ENCODE results near the gene GBX1.
A peak's percentile ranks its signal among the peaks of the same experiment; 100 is the strongest.

The GBX1 gene

DNA sequence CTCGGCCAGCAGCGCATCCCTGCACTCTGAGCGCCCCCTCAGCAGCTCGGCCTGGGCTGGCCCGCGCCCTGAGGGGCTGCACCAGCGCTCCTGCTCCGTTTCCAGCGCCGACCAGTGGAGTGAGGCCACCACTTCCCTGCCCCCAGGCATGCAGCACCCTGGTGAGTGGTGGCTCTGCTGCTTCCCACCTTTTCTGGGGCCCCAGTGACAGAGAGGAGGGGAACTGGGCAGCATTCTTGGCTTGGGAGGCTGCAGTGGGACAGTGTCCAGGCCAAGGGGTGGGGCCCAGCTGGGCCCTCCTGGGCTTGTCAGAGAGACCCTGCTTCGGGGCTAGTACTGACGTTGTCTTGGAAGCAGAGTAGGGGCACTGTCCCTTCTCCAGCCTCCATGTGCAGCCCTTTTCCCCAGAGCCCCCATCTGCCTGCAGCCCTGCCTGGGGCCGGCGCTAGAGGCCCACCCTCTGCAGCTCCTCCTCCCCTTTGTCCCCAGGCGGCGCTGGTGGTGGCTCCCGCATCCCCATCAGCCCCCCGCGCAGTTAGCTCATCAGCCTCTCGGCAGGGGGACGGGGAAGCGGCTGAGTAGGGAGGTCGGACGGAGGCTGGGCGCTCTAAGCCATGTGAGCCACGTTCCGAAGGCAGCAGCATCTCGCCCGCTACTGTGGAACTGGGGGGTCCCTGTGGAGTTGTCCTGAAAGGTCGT, 29.2 kb downstream of the GBX1 start:
- H3K4me1 Mint-ChIP-seq: peaks cover 23% of the 10 kb centered on the region

DNA sequence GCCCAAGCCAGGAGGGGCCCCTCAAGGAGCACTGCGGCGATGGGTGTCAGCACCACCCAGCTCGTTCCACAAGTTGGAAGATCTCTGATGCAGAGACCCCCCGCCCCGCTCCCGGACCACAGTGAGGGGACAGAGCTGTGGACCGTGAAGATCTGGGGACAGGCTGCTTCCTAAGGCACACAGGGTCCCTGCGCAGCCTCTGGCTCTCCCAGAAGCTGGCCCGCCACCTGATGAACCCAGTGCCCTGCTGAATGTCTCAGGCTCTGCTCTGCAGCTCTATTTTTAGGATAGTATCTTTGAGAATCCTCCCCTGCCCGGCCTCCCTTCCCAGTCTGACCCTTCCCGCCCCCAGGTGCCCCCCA, 29.7 kb downstream of the GBX1 start:
- Mint-ChIP-seq H3K4me1 (peaks cover 24% of the 10 kb centered on the region), H3K27ac (no peak overlapping the region), H3K36me3 (ENCODE audit: low read depth) (peaks cover 49% of the 10 kb centered on the region), H3K9me3 (no peaks in the 10 kb centered on the region), H3K4me3 (no peak overlapping the region), H3K27me3 (ENCODE audit: low read depth) (no peaks in the 10 kb centered on the region)
- TF ChIP-seq, protein P1, sequence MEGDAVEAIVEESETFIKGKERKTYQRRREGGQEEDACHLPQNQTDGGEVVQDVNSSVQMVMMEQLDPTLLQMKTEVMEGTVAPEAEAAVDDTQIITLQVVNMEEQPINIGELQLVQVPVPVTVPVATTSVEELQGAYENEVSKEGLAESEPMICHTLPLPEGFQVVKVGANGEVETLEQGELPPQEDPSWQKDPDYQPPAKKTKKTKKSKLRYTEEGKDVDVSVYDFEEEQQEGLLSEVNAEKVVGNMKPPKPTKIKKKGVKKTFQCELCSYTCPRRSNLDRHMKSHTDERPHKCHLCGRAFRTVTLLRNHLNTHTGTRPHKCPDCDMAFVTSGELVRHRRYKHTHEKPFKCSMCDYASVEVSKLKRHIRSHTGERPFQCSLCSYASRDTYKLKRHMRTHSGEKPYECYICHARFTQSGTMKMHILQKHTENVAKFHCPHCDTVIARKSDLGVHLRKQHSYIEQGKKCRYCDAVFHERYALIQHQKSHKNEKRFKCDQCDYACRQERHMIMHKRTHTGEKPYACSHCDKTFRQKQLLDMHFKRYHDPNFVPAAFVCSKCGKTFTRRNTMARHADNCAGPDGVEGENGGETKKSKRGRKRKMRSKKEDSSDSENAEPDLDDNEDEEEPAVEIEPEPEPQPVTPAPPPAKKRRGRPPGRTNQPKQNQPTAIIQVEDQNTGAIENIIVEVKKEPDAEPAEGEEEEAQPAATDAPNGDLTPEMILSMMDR (IDR thresholded peaks at IDR 0.05; ENCODE audit: unreplicated experiment in 3 of 3): no peak

More for the DNA sequence above, 29.2 kb downstream of the GBX1 start:
- Mint-ChIP-seq H3K9me3 (no peaks in the 10 kb centered on the region), H3K27me3 (ENCODE audit: low read depth) (no peaks in the 10 kb centered on the region), H3K27ac (no peak overlapping the region), H3K36me3 (ENCODE audit: low read depth) (peaks cover 49% of the 10 kb centered on the region), H3K4me3 (no peak overlapping the region)
- TF ChIP-seq, protein P1 (IDR thresholded peaks at IDR 0.05; ENCODE audit: unreplicated experiment in 3 of 3): no peak

DNA sequence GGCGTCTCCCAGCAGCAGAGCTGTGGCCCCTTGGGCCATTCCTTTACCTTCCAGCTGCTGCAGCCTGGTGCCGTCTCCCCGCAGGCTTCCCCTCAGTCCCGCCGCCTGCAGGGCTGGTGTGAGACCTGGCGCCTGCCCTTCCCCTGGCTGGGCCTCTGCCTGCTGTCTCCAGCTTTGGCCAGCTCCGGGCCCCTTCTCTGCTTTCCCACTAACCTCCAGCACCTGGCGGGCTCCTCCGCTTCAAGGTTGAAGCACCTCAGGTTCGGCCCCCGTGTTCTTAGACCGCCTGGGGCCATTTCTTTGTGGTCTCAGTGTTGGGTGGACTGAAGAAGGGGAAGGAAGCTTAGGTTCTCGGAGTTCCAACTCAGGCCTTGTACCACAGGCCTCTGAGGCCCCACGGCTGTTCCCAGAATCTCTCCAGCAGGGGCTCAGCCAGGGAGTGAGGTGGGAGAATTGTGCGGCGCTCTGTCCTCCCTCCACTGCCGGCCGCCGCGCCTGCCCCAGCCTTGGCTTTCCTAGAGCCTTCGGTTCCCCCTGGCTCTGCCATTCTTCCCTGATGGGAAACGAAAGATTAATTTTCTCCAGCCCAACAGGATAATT, 30.3 kb downstream of the GBX1 start:
- Mint-ChIP-seq H3K9me3 (no peaks in the 10 kb centered on the region), H3K36me3 (ENCODE audit: low read depth) (peaks cover 49% of the 10 kb centered on the region)

DNA sequence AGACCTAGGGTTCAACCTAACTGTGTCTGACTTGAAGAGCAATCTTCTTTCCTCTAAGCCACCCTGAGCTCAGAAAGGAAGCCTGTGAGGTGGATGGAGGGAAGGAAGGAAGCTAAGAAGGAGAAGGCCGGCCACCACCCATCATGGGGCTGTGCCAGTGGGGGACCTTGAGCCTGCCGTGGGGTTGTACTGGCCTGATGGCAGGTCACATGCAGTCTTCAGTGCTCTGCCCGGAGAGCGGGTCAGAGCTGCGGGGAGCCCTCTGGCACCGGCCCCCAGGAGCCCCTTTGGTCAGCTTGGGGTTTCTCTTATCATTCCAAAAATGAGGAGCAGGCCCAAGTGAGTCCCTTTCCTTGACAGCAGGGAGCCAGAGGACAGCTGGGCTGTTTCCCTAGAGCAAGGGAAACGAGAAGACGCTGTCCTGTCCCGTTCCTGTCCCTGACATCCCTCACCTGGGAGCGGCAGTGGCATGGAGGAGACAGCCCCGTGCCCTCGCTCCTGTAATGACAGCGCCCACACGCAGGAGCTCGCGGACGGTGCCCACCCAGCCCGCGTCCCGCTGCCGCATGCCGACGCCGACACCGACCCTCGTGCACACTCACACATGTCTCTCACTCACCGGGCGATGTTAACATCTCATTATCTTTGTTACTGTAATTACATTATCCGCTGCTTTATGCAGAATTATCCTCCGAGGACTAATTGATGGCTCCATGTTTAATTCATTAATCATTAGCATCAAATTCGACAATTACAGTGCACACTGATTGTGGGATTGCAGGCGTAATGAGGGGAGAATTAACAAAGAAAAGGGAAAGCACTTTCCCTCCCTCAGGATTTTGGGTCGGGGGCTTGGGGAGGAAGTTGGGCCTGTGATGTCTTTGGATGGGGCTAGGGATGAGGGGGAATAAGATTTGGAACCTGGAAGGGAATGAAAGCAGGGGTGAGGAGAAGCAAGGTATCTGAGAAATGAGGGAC, 31.3 kb downstream of the GBX1 start:
- no peaks in the 10 kb centered on the region for H3K9me3 Mint-ChIP-seq
- TF ChIP-seq, protein P1 (IDR thresholded peaks at IDR 0.05; ENCODE audit: unreplicated experiment in 3 of 3): no peak
- peak overlapping the region in 1 of 3 experiments; percentile 38 for H3K27ac Mint-ChIP-seq

More for the DNA sequence above, 30.3 kb downstream of the GBX1 start:
- peaks cover 29% of the 10 kb centered on the region for H3K4me1 Mint-ChIP-seq
- H3K27me3 Mint-ChIP-seq (ENCODE audit: low read depth): no peaks in the 10 kb centered on the region
- TF ChIP-seq, protein P1 (IDR thresholded peaks at IDR 0.05; ENCODE audit: unreplicated experiment in 3 of 3): no peak
- H3K27ac Mint-ChIP-seq: no peak overlapping the region
- no peak overlapping the region for H3K4me3 Mint-ChIP-seq

DNA sequence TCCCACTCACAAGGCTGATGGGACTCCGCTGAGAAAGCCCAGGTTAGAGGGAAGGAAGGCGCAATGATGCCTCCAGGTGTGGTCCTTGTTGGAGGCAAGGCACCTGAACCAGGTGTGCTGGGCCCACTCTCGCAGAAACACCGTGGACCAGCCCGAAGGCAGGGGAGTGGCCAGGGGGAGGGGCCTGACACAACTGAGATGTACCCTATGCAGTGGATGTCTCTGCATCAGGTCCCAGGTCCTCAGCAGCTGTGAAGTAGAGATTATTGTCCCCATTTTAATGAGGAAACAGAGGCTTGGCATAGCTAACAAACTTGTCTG, 32.0 kb downstream of the GBX1 start:
- H3K27me3 Mint-ChIP-seq (ENCODE audit: low read depth): no peaks in the 10 kb centered on the region
- H3K4me3 Mint-ChIP-seq: no peak overlapping the region
- H3K36me3 Mint-ChIP-seq (ENCODE audit: low read depth): peaks cover 54% of the 10 kb centered on the region
- TF ChIP-seq, protein P1 (IDR thresholded peaks at IDR 0.05; ENCODE audit: unreplicated experiment in 3 of 3): no peak
- H3K27ac Mint-ChIP-seq: no peak overlapping the region
- H3K9me3 Mint-ChIP-seq: no peaks in the 10 kb centered on the region
- peaks cover 41% of the 10 kb centered on the region for H3K4me1 Mint-ChIP-seq

More for the DNA sequence above, 31.3 kb downstream of the GBX1 start:
- Mint-ChIP-seq H3K27me3 (ENCODE audit: low read depth) (no peaks in the 10 kb centered on the region), H3K36me3 (ENCODE audit: low read depth) (peaks cover 53% of the 10 kb centered on the region), H3K4me3 (no peak overlapping the region), H3K4me1 (peaks cover 39% of the 10 kb centered on the region)
